H1 (cell line): Measurements from ENCODE around the gene MDH1B. TPM values are rescaled to one million over a fixed set of nuclear protein-coding genes. Genes with fewer than 3 reads are reported as not detected.

ENCODE experiments used
- CBX5 ChIP-seq: fragments of 300-800, 300-1000 bp; sonication (generic); IDR thresholded peaks from 2 replicates; pipeline ENCODE4 v1.7.1; 2016; ENCODE audit warnings: antibody characterized with exemption, low read length, low read depth
- POU5F1 ChIP-seq: IDR thresholded peaks from 2 replicates; pipeline ENCODE4 v1.6.1; 2011; ENCODE audit warnings: low read depth, mild to moderate bottlenecking, low read length, moderate library complexity
- SAP30 ChIP-seq: fragments of 300-600 bp; sonication (generic); IDR thresholded peaks from 2 replicates; pipeline ENCODE4 v1.7.1; 2012; ENCODE audit warnings: low read length, moderate library complexity, mild to moderate bottlenecking, inconsistent platforms; ENCODE audit not compliant: insufficient read depth, insufficient replicate concordance
- ZNF274 ChIP-seq: IDR thresholded peaks from 2 replicates; pipeline ENCODE4 v1.7.0; 2012; ENCODE audit warnings: low read length, borderline replicate concordance; ENCODE audit errors: extremely low read depth
- polyA plus RNA-seq, 7 experiments: library from polyadenylated mRNA; depleted of rRNA in 3 of 7; stranded (reverse) in 5 of 7; unstranded in 2 of 7; fragments of >200 nt in 5 of 7; fragments of 200-250 nt in 2 of 7; gene quantifications; 1 replicate in 5 of 7; 2 replicates in 1 of 7; 4 replicates in 1 of 7; pipeline versions ENCODE4 v1.2.1 to v1.2.3, GENCODE V29; 2011 to 2013; ENCODE audit warnings: missing spikeins in 2 of 7, mixed read lengths in 2 of 7
- total RNA-seq: library from RNA; stranded (reverse); fragmentation: NEBNext Ultra II Directional; extraction: Animal tissue kit (Norgen Biotek cat#: 25700); gene quantifications from 2 replicates; pipeline ENCODE4 v1.2.1, GENCODE V29; 2021

MDH1B gene
- total and polyA plus RNA-seq, 2 of the 8 experiments (the other 6 are each of a cell fraction or from before 2014, with no cell fraction given): 1.5 to 2.1 TPM

DNA sequence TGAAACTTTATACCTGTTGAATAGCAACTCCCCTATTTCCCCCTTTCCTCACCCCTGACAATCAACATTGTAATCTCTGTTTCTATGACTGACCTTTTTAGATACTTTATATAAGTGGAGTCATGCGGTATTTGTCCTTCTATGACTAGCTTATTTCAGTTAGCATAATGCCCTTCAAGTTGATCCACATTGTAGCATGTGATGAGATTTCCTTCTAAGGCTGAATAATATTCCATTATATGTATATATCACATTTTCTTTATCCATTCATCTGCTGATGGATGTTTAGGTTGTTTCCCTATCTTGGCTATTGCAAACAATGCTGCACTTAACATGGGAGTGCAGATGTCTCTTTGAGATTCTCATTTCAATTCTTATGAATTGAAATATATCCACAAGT is 9.7 kb upstream of the MDH1B start (continued):
- TF ChIP-seq ZNF274 (no peak), CBX5 (no peak), SAP30 (no peak), POU5F1 (no peak)
